HepG2 (cell line): ENCODE data around the gene FAM81A. TPM values are rescaled to one million over a fixed set of nuclear protein-coding genes. Genes with fewer than 3 reads are reported as not detected.

ENCODE experiments used
- BCL3 ChIP-seq: sonication (generic); formaldehyde crosslinking; IDR thresholded peaks from 2 replicates; pipeline ENCODE4 v1.5.1; 2020; ENCODE audit warnings: mild to moderate bottlenecking, missing genetic modification reagents, moderate library complexity
- FOXK2 ChIP-seq: fragments of 450-650 bp; IDR thresholded peaks from 2 replicates; pipeline ENCODE4 v1.6.1; 2016
- HMGXB4 ChIP-seq, 2 experiments: sonication (generic) in 1 of 2; formaldehyde crosslinking in 1 of 2; IDR thresholded peaks; 2 replicates each; pipeline versions ENCODE4 v1.4.0 to v1.6.1; 2018 to 2020; ENCODE audit warnings: missing genetic modification reagents in 2 of 2, borderline replicate concordance in 1 of 2, low read depth in 1 of 2, mild to moderate bottlenecking in 1 of 2, missing biosample characterization in 1 of 2
- JDP2 ChIP-seq: sonication (generic); formaldehyde crosslinking; IDR thresholded peaks from 2 replicates; pipeline ENCODE4 v1.8.1; 2022; ENCODE audit warnings: missing genetic modification reagents, borderline replicate concordance
- POLR2A ChIP-seq, 2 experiments: IDR thresholded peaks; 2 replicates each; pipeline ENCODE4 v1.6.1; 2011; ENCODE audit warnings: low read depth in 2 of 2, low read length in 2 of 2, mild to moderate bottlenecking in 1 of 2, moderate library complexity in 1 of 2; ENCODE audit not compliant: insufficient read depth in 1 of 2
- ZNF414 ChIP-seq: sonication (generic); formaldehyde crosslinking; IDR thresholded peaks from 2 replicates; pipeline ENCODE4 v1.5.0; 2020; ENCODE audit warnings: missing genetic modification reagents
- ZNF687 ChIP-seq: sonication (generic); formaldehyde crosslinking; IDR thresholded peaks from 2 replicates; pipeline ENCODE4 v1.5.1; 2020; ENCODE audit warnings: mild to moderate bottlenecking, missing genetic modification reagents, moderate library complexity
- polyA plus RNA-seq, 8 experiments: library from polyadenylated mRNA; depleted of rRNA in 3 of 8; stranded (reverse) in 7 of 8; unstranded in 1 of 8; fragments of >200 nt; fragmentation: Illumina TruSeq in 4 of 8; extraction: Trizol in 4 of 8; gene quantifications; 2 replicates each; pipeline versions ENCODE4 v1.2.1 to v1.2.3, GENCODE V29; 2011 to 2016; ENCODE audit warnings: low read depth in 4 of 8, missing spikeins in 1 of 8, mixed read lengths in 1 of 8; ENCODE audit not compliant: insufficient read depth in 1 of 8
- total RNA-seq, 5 experiments: library from RNA; depleted of rRNA; stranded (reverse); fragments of >200 nt; fragmentation: Illumina TruSeq; extraction: Trizol; gene quantifications; 2 replicates each; pipeline ENCODE4 v1.2.3, GENCODE V29; 2016; ENCODE audit warnings: low read depth in 1 of 5
- TF ChIP-seq, protein P1 (sequence below): sonication (generic); formaldehyde crosslinking; IDR thresholded peaks from 2 replicates; pipeline ENCODE4 v1.4.0; 2020; ENCODE audit warnings: missing genetic modification reagents
- TF ChIP-seq, protein P2 (sequence below): IDR thresholded peaks from 2 replicates; pipeline ENCODE4 v1.6.1; 2016

Gene FAM81A
- total and polyA plus RNA-seq, 2 of the 13 experiments (the other 11 are each of a cell fraction or from before 2014, with no cell fraction given), result 0.09 TPM; not detected in 1

DNA sequence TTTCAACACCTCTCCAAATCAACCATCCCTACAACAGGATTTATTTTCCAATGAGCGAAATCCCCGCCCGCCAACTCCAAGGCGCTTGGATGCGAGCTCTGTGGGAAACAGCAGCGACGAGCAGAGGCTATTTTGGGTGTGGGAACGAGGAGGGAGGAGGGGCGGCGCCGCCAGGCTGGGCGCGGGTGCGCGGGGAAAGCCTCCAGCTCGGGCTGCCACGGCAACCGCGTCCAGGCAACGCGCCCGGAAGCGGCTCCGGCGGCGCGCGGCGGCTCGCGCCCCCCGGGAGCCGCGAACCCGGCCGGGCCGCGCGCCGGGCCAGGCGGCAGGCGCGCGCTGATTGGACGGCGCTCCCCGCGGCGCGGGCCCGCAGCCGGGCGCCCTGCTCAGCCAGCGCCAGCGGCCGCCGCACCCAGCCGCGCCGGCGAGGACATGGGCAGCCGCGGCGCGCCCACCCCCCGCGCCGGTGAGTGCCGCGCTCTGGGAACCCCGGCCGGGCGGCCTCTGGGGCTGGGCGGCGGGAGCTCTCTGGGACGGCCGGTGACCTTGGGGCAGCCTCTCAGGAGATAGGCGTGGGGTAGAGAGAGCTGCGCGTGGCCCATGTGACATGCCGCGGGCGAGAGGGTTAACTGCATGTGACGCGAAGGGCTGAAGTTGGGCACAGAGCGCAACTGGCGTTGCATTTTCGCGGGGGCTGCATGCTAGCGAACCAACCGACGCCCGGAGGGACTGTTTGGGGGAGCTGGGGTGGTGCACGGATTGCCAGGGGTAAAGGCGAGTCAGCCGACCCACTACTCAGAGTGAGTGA lies at the start of gene FAM81A (continued):
- TF ChIP-seq ZNF687 (peak; percentile 45), ZNF414 (CRISPR knock-in tag) (no peak), FOXK2 (no peak), JDP2 (CRISPR knock-in tag) (no peak), HMGXB4 (CRISPR knock-in tag; IDR thresholded peaks at IDR 0.05; ENCODE audit: borderline replicate concordance in 1 of 2, low read depth in 1 of 2) (no peak), BCL3 (CRISPR knock-in tag) (no peak), POLR2A (IDR thresholded peaks at IDR 0.05; ENCODE audit: insufficient read depth in 1 of 2, low read depth in 2 of 2, low read length in 2 of 2) (no peak)
- TF ChIP-seq, protein P1, sequence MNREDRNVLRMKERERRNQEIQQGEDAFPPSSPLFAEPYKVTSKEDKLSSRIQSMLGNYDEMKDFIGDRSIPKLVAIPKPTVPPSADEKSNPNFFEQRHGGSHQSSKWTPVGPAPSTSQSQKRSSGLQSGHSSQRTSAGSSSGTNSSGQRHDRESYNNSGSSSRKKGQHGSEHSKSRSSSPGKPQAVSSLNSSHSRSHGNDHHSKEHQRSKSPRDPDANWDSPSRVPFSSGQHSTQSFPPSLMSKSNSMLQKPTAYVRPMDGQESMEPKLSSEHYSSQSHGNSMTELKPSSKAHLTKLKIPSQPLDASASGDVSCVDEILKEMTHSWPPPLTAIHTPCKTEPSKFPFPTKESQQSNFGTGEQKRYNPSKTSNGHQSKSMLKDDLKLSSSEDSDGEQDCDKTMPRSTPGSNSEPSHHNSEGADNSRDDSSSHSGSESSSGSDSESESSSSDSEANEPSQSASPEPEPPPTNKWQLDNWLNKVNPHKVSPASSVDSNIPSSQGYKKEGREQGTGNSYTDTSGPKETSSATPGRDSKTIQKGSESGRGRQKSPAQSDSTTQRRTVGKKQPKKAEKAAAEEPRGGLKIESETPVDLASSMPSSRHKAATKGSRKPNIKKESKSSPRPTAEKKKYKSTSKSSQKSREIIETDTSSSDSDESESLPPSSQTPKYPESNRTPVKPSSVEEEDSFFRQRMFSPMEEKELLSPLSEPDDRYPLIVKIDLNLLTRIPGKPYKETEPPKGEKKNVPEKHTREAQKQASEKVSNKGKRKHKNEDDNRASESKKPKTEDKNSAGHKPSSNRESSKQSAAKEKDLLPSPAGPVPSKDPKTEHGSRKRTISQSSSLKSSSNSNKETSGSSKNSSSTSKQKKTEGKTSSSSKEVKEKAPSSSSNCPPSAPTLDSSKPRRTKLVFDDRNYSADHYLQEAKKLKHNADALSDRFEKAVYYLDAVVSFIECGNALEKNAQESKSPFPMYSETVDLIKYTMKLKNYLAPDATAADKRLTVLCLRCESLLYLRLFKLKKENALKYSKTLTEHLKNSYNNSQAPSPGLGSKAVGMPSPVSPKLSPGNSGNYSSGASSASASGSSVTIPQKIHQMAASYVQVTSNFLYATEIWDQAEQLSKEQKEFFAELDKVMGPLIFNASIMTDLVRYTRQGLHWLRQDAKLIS (CRISPR knock-in tag), result no peak
- TF ChIP-seq, protein P2, sequence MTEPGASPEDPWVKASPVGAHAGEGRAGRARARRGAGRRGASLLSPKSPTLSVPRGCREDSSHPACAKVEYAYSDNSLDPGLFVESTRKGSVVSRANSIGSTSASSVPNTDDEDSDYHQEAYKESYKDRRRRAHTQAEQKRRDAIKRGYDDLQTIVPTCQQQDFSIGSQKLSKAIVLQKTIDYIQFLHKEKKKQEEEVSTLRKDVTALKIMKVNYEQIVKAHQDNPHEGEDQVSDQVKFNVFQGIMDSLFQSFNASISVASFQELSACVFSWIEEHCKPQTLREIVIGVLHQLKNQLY (CRISPR knock-in tag), result no peak
